Measurements from ENCODE around the gene RAB3IL1. TPM values are rescaled to one million over a fixed set of nuclear protein-coding genes. Genes with fewer than 3 reads are reported as not detected.

Gene RAB3IL1
- total RNA-seq, 4 donors from 2014 or later: 0.15 to 10.3 (median 5.0) TPM

GRCh38 chr11:61959114-61959513, 41.7 kb upstream of the RAB3IL1 start:
- no peak for DNase-seq
- Histone ChIP-seq H3K4me3 (no peak overlapping the region), H3K36me3 (peaks cover 3 to 26% (median 9%) of the 10 kb centered on the region in 3 donors), H3K27ac (no peak overlapping the region), H3K27me3 (peaks cover 0 to 25% (median 0%) of the 10 kb centered on the region in 4 donors), H3K4me1 (peaks cover 24 to 61% (median 43%) of the 10 kb centered on the region in 3 donors), H3K9me3 (no peaks in the 10 kb centered on the region)
- intact Hi-C loops (cut with DNase I): no loop called here
- TF ChIP-seq CTCF (IDR thresholded peaks at IDR 0.05) (no peak), POLR2A (IDR thresholded peaks at IDR 0.05) (no peak)
- WGBS, 2 donors: 28 to 35% methylated on average over 2 of the region's 2 CpGs

GRCh38 chr11:61958590-61958989, 41.2 kb upstream of the RAB3IL1 start:
- H3K4me3 ChIP-seq: no peak overlapping the region
- DNase-seq: no peak
- WGBS, 2 donors: 56 to 59% methylated on average over 3 of the region's 3 CpGs
- H3K36me3 ChIP-seq: peaks cover 0 to 21% (median 4%) of the 10 kb centered on the region in 3 donors
- intact Hi-C loops (cut with DNase I): no loop called here
- peaks cover 24 to 58% (median 38%) of the 10 kb centered on the region in 3 donors for H3K4me1 ChIP-seq
- H3K27me3 ChIP-seq: peaks cover 0 to 30% (median 0%) of the 10 kb centered on the region in 4 donors
- H3K27ac ChIP-seq: no peak overlapping the region
- TF ChIP-seq CTCF (IDR thresholded peaks at IDR 0.05) (no peak), POLR2A (IDR thresholded peaks at IDR 0.05) (no peak)
- no peaks in the 10 kb centered on the region for H3K9me3 ChIP-seq

DNA sequence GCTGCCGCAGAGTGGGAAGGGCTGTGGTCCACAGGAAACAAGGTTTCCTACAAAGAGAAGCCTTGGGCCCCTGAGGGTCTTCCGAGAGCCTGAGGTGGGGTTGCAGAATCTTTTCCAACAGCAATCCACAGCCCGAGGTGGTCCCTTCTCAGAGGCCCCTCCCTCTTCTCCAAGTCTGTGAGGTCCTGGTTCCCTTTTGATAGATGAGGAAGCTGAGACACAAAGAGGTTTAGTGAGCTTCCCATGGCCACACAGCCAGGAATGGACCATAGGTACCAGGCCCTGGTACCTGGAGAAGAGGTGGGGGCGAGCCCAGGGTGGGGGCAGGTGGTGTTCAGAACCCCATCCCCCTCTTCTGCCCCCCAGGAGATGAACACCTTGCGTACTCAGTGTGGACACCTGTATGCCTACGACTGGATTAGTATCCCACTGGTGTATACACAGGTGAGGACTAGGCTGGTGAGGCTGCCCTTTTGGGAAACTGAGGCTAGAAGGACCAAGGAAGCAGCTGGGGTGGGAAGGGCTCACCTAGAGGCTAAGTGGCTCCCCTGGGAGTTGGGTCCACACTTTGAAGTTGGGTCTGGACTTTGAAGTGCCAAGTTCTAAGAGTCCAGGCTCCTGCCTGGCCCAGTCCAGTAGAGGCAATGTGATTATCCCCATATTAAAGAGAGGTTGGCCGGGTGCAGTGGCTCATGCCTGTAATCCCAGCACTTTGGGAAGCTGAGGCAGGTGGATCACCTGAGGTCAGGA, 39.8 kb upstream of the RAB3IL1 start:
- H3K4me1 ChIP-seq: peaks cover 16 to 44% (median 24%) of the 10 kb centered on the region in 3 donors
- H3K27ac ChIP-seq: no peak overlapping the region
- WGBS, 2 donors: 69 to 88% methylated on average over 3 to 6 of the region's 7 CpGs
- TF ChIP-seq CTCF (IDR thresholded peaks at IDR 0.05) (no peak), POLR2A (IDR thresholded peaks at IDR 0.05) (no peak)
- peaks cover 0 to 7% (median 0%) of the 10 kb centered on the region in 3 donors for H3K36me3 ChIP-seq
- no peak for DNase-seq
- H3K4me3 ChIP-seq: no peak overlapping the region
- no peaks in the 10 kb centered on the region for H3K9me3 ChIP-seq
- H3K27me3 ChIP-seq: peaks cover 0 to 36% (median 0%) of the 10 kb centered on the region in 4 donors
- intact Hi-C loops (cut with DNase I): no loop called here

- no peak for TF ChIP-seq CTCF (IDR thresholded peaks at IDR 0.05)
- no peak for TF ChIP-seq POLR2A (IDR thresholded peaks at IDR 0.05)
- no peak for DNase-seq
- WGBS, 2 donors: 84 to 87% methylated on average over 9 to 18 of the region's 20 CpGs
- peaks cover 16 to 36% (median 16%) of the 10 kb centered on the region in 3 donors for H3K4me1 ChIP-seq
- H3K27ac ChIP-seq: peak overlapping the region in 3 of 4 donors; percentile 75 to 84 (median 81)
- H3K9me3 ChIP-seq: no peaks in the 10 kb centered on the region
- H3K4me3 ChIP-seq: peak overlapping the region in 2 of 4 donors; percentile 41 to 61
- intact Hi-C loops (cut with DNase I): no loop called here
- H3K36me3 ChIP-seq: peaks cover 0 to 6% (median 0%) of the 10 kb centered on the region in 3 donors
- H3K27me3 ChIP-seq: peaks cover 0 to 41% (median 0%) of the 10 kb centered on the region in 4 donors
Measured at GRCh38 chr11:61956191-61957020, 39.0 kb upstream of the RAB3IL1 start.
